Rectal smooth muscle tissue (tissue), 1 donor: ENCODE results near the gene LMAN2.

Experiments
- H3K27ac ChIP-seq: one replicate; pipeline ENCODE4 v1.7.0; 2013; ENCODE audit warnings: low read depth, low read length, inconsistent platforms
- H3K27me3 ChIP-seq: one replicate; pipeline ENCODE4 v1.7.0; 2013; ENCODE audit warnings: low read length; ENCODE audit not compliant: control insufficient read depth, insufficient read depth
- H3K36me3 ChIP-seq: one replicate; pipeline ENCODE4 v1.7.0; 2013; ENCODE audit warnings: low read length; ENCODE audit not compliant: control insufficient read depth, insufficient read depth
- H3K4me1 ChIP-seq: one replicate; pipeline ENCODE4 v1.7.0; 2013; ENCODE audit warnings: low read length; ENCODE audit not compliant: control insufficient read depth, insufficient read depth
- H3K4me3 ChIP-seq: one replicate; pipeline ENCODE4 v1.7.0; 2013; ENCODE audit warnings: low read length
- H3K9ac ChIP-seq: one replicate; pipeline ENCODE4 v1.7.0; 2013; ENCODE audit warnings: low read length

LMAN2 gene

DNA sequence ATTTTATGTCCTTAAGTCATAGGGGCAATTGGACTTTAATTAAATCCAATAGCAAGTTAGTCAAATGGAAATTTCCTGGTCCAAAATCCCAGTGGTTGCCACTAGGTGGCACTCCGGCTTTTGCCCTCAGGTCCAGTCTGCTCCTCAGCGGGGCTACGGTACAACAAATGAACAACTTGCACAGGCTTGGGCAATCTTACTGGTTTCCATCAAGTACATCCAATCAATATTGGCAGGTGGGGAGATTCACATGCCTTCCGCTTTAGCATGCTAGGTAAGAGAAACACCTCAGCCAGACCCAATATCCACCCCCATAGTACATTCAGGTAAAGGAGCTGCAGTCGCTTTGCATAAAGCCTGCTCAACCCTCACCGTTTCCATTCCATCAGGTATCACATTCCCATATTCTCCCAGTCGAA is 33.5 kb downstream of the LMAN2 start:
- no peaks in the 10 kb centered on the region for H3K4me1 ChIP-seq
- no peak overlapping the region for H3K9ac ChIP-seq
- no peak overlapping the region for H3K27ac ChIP-seq
- no peaks in the 10 kb centered on the region for H3K36me3 ChIP-seq
- no peaks in the 10 kb centered on the region for H3K27me3 ChIP-seq
- H3K4me3 ChIP-seq, result no peak overlapping the region

- H3K27me3 ChIP-seq, result no peaks in the 10 kb centered on the region
- no peak overlapping the region for H3K9ac ChIP-seq
- H3K4me1 ChIP-seq, result no peaks in the 10 kb centered on the region
- no peak overlapping the region for H3K27ac ChIP-seq
- no peaks in the 10 kb centered on the region for H3K36me3 ChIP-seq
- no peak overlapping the region for H3K4me3 ChIP-seq
Observed at GRCh38 chr5:177316005-177316404, 35.5 kb downstream of the LMAN2 start.

DNA sequence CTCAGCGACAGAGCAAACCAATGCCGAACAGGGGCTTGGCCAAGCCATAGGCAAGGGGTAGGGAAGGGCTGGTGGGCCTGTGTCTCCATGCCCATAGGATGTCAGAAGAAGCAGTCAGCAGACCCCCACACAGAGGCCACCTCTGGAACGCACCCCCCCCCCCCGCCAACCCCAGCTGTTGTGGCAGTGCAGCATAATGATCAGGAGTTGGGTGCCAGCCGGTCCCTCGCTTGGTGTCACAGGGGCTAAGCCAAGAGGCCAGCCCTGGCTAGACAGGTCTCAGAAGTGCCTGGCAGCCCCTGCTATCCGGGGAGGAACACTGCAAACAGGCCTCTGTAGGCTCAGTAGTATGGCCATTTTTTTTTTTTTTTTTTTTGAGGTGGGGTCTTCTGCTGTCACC is 36.1 kb downstream of the LMAN2 start:
- H3K4me3 ChIP-seq, result no peak overlapping the region
- no peaks in the 10 kb centered on the region for H3K4me1 ChIP-seq
- H3K9ac ChIP-seq, result no peak overlapping the region
- H3K27ac ChIP-seq, result no peak overlapping the region
- no peaks in the 10 kb centered on the region for H3K27me3 ChIP-seq
- H3K36me3 ChIP-seq, result no peaks in the 10 kb centered on the region

DNA sequence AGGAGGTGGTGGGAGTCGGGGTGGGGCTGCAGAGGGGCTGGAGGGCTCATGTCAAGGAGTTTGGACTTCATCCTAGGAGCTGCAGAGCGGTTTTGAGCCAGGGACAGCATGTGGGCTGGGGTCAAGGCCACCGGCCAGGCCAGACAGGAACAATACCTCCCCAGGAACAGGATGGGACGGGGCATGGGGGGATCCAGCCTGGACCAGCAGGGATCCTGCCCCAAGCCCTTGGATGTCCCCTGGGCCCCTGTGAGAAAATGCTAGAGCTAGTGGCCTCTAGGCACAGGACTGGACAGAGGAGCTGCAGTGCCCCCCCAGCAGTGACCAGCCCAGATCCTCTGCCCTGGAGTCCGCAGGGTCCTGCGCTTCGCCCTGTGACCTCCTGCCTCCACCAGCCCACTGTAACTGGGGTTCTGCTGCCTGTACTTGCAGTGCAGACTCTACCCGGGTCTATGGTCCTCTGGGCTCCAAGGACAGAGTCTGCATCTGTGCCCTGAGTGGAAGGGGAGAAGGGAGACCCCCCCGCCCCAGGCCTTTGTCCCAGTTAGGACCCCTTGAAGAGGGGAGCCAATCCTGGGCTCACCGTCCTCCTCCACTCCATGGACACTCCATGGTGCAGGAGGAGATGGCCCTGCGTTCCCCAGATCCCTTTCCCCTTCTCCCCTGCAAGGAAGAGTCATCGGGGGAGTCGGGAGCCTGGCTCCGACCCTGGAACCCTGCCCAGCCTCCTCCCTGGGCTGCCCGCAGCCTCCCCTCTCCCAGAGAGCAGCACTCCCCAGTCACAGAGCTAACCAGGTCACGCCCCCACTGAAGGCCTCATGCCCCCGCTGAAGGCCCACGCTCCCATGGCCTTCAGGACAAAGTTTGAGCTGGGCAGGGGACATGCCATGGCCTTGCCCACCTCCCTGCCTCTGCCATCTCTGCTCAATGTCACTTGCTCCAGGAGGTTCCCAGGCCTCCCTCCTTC is 36.8 kb downstream of the LMAN2 start:
- Histone ChIP-seq H3K27ac (no peak overlapping the region), H3K27me3 (no peaks in the 10 kb centered on the region), H3K4me1 (no peaks in the 10 kb centered on the region), H3K9ac (no peak overlapping the region), H3K36me3 (no peaks in the 10 kb centered on the region), H3K4me3 (no peak overlapping the region)

DNA sequence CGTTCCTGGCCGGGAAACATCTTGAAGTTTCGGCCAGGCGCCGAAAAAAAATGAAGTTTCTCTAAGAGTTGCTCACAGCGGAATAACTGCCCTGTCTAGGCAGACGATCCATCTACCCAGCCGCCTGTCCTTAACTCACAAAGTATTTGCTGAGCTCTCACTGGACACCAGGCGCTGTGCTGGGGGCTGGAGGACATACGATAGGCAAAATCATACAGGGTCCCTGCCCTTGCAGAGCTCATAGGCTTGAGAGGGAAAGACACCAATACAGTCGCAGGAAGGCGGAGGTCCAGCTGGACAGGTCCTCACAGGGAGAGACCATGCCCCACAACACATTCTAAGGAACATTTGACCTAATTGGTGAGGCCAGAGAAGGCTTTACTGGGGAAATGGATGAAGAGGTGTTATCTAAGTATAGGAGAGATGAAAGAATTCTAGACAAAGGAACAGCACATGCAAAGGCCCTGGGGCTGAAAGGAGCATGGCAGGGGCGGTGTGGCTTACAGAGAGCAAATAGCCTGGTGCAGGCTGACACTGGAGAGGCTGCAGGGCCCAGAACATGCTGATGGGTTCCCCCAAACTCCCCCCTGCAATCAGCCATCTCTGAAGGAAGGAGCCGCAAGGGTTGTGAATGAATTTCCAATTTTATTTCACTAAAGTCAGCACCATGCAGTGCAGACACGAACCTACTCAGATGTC is 37.8 kb downstream of the LMAN2 start:
- H3K4me1 ChIP-seq, result no peaks in the 10 kb centered on the region
- no peaks in the 10 kb centered on the region for H3K36me3 ChIP-seq
- H3K4me3 ChIP-seq, result no peak overlapping the region
- no peak overlapping the region for H3K9ac ChIP-seq
- no peaks in the 10 kb centered on the region for H3K27me3 ChIP-seq
- no peak overlapping the region for H3K27ac ChIP-seq

DNA sequence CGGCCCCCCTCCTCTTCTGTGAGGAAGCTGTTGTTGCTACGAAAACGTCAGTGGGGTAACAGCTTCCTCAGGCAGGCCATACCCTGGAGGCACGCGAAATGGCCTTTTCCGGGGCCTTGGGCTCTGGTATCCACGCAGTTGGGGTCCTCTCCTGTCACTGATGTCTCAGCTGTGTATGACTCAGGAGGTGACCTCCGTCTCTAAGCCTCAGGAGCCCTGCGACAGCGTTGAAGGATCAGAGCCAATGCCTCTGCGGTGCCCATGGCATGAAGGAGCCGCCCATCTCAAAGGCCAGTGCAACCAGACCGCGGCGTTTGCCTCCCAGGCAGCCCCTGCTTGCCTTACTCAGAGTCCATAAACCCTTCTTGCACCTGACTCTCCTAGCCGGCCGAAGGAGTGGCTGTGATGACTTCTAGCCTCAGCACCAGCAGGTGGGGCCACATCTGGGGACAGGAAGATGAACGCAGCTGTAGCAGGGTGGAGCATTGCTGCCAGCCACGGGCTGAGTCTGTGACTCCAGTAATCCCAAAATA is 38.8 kb downstream of the LMAN2 start:
- Histone ChIP-seq H3K4me1 (no peaks in the 10 kb centered on the region), H3K4me3 (peak overlapping the region; percentile 43), H3K27ac (no peak overlapping the region), H3K36me3 (no peaks in the 10 kb centered on the region), H3K9ac (no peak overlapping the region), H3K27me3 (no peaks in the 10 kb centered on the region)

DNA sequence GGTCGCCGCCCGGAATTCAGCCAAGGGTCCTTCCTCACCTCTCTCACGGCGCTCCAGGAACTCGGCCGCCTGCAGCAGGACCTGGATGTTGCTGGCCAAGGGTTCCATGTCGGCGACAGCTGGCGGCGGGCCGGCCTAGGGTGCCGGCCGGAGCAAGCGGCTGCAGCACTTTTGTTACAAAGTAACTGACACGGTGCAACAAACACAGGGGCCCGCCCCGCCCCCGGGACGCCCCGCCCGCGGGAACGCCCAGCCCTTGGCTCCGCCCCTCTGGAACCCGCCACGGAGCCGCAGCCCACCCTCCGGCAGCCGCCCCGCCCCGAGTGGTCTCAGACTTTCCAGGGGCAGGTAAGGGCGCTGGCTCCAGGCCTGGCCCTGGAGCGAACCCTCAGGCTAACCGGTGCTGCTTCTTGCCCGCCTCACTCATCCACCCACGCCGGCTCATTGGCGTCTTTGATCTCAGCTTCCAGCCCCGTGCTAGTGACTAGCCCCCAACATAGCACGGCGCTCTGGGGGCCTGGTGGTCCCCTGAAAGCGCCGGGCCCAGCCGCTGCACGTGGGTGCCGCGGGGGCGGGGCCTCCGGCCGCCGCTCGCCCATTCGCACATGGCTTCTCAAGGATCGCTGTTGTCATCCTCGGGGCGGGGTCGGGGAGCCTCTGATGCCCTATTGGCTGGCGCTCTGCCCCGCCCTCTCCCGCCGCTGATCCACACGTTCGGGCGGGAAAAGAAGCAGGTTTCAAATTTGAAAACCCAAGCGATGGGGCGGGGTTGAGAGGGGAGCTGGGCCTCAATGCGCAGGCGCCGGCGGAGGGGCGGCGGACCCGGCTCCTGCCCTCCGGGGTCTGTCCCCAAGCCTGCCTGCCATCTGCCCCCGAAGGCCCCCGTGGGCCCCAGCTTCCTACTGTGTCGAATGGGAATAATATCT is 39.5 kb downstream of the LMAN2 start, which contains the start of gene MXD3:
TSS of gene MXD3 (minus strand) at position 176 of the 926 bp plus-strand sequence. CDS start at position 108, 68 bp downstream.
- H3K9ac ChIP-seq, result peak within 1 kb of the TSS; percentile 6
- H3K27me3 ChIP-seq, result no peaks in the 10 kb centered on the region
- H3K4me3 ChIP-seq, result peak within 1 kb of the TSS; percentile 74
- H3K36me3 ChIP-seq, result peaks cover 1% of the 10 kb centered on the region
- no peaks in the 10 kb centered on the region for H3K4me1 ChIP-seq
- H3K27ac ChIP-seq, result peak within 1 kb of the TSS; percentile 24

DNA sequence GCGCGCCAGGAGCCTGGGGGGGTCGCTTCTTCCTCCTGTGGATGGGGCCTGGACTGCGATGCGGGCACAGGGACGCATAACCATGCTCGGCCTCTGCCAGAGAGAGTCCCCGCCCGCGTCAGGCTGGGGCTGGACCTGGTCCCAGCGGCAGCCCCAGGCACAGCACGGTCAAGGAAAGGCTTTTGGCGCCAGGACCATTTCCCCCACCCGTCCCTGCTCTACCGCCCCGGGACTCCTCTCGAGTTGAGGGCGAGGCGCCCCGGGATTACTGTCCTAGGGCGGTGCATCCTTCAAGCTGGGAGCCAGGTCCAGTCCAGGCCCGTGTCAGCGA is 40.1 kb downstream of the LMAN2 start:
- no peak overlapping the region for H3K27ac ChIP-seq

DNA sequence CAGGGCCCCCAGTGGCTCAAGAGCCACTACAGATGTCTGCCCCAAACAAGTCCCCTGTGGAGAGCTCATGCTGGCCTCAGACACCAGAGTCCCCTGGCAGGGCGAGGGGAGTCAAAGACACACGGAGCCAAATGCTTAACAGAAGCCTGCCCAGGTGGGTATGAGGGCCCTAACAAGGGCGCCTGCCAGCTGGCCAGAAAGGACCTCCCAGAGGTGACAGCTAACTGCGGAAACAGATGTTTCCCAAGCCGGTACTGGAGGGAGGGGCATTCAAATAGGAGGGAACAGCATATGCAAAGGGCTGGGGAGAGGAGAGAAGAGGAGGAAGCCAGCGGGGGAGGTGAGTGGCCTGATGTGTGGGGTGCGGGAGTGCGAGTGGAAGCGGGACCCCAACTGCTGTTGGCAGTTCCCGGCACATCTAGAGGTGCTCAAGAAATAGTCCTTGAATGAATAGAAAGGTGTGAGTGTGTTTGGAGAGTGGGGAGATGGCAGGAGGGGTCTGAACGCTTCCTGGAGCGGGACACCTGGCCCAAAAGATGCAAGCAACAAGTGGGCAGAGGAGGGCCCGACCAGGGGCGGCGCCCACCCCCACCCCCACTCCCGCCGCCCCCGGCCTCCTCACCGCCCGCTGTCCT is 40.6 kb downstream of the LMAN2 start:
- H3K27me3 ChIP-seq, result no peaks in the 10 kb centered on the region
- H3K27ac ChIP-seq, result no peak overlapping the region
- no peak overlapping the region for H3K4me3 ChIP-seq
- peaks cover 10% of the 10 kb centered on the region for H3K36me3 ChIP-seq
- H3K9ac ChIP-seq, result no peak overlapping the region
- H3K4me1 ChIP-seq, result no peaks in the 10 kb centered on the region

More for the DNA sequence above, 40.1 kb downstream of the LMAN2 start:
- Histone ChIP-seq H3K4me3 (peak overlapping the region; percentile 74), H3K9ac (peak overlapping the region; percentile 6), H3K36me3 (peaks cover 7% of the 10 kb centered on the region), H3K4me1 (no peaks in the 10 kb centered on the region), H3K27me3 (no peaks in the 10 kb centered on the region)

- no peak overlapping the region for H3K27ac ChIP-seq
- no peak overlapping the region for H3K4me3 ChIP-seq
- H3K36me3 ChIP-seq, result peaks cover 14% of the 10 kb centered on the region
- no peak overlapping the region for H3K9ac ChIP-seq
- H3K4me1 ChIP-seq, result no peaks in the 10 kb centered on the region
- H3K27me3 ChIP-seq, result no peaks in the 10 kb centered on the region
Observed at GRCh38 chr5:177310332-177310731, 41.1 kb downstream of the LMAN2 start.

- Histone ChIP-seq H3K27me3 (no peaks in the 10 kb centered on the region), H3K4me1 (peaks cover 4% of the 10 kb centered on the region), H3K4me3 (no peak overlapping the region), H3K27ac (no peak overlapping the region), H3K9ac (no peak overlapping the region), H3K36me3 (peaks cover 14% of the 10 kb centered on the region)
Observed at GRCh38 chr5:177309351-177310191, 41.9 kb downstream of the LMAN2 start.
